ENCODE measurements around the gene TBC1D22A. TPM values are rescaled to one million over a fixed set of nuclear protein-coding genes. Genes with fewer than 3 reads are reported as not detected.

Gene TBC1D22A
- total RNA-seq, 2 experiments from 2014 or later: 38.5 to 41.0 TPM

DNA sequence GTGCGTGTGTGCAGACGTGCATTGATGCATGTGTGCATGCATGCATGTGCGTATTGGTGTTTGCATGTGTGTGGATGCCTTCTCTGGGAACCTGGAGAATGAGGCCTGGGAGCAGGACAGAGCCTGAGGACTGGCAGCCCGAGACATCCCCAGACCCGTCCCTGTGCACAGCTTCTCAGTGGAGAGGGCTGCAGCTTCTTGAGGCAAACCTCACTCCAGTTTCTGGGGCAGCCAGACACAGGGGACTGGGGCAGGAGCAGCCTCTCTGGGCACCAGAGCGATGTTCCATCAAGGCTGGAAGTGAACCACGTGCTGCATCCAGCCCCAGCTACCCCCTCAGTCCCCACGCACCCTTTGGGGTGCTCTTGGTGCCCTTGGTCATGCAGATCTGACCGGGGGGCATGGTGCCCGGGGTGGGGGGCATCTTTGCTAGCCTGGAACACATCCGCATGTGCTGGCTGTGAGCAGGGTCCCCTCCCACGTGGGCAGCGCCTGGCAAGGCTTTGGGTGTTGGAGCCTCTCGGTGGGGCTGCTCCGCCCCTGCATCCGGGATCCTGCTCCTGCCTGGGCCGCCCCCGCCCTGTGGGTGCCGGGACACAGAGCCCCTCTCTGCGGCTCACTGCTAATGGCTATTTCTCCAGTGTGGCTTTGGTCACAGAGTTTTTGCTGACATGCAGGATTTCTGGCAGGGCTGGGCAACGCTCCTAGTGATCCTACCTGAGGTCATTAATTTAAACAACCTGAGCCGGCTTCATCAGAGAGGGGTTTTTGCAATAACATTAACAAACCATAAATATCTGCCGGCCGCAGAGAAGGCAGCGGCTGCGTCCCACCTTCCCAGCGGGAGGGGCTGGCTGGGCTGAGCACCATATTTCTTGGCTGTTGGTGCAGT, 434.7 kb downstream of the TBC1D22A start:
- Mint-ChIP-seq H3K36me3 (ENCODE audit: low read depth) (no peaks in the 10 kb centered on the region), H3K4me3 (no peak overlapping the region), H3K4me1 (no peaks in the 10 kb centered on the region), H3K27ac (no peak overlapping the region), H3K9me3 (no peaks in the 10 kb centered on the region), H3K27me3 (no peaks in the 10 kb centered on the region)
- POLR2A ChIA-PET: no interaction called here
- peak; percentile 8 for DNase-seq
- CTCF ChIA-PET: no interaction called here

DNA sequence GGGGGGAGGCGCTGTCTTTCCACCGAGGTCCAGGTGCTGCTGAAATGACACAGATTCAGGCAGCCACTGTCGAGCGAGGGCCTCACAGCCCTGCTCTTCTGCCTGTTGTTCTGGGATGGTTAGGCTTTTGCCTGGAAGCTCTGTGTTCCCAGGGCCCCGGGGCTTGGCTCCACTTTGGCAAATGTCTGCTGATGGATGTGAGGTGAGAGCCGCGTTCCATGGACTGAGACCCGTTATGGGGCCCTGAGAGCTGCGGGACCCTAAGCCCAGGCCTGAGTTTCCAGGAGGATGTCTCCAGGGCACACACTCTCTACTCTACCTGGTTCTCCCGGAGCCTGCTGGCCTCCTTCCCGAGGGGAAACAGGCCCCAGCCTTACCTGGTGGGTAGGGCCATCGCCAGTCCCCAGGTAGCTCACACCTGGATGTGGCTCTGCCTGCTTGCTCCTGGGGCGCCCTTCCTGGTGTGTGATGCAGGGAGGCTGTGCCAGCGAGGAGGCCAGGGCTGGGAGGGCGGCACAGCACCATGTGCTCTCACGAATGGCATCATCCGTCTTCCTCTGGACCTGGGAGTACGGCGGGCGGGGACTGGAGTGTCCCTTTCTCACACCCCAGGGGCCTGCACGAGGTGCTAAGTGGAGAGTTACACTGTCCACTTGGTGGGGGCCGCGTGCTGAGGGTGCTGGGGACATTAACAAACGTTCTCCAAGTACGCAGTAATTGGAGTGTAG, 435.5 kb downstream of the TBC1D22A start:
- no peaks in the 10 kb centered on the region for H3K9me3 Mint-ChIP-seq
- ChIA-PET CTCF (no interaction called here), POLR2A (no interaction called here)
- H3K27ac Mint-ChIP-seq: no peak overlapping the region
- no peaks in the 10 kb centered on the region for H3K27me3 Mint-ChIP-seq
- no peak overlapping the region for H3K4me3 Mint-ChIP-seq
- no peaks in the 10 kb centered on the region for H3K4me1 Mint-ChIP-seq
- peak; percentile 13 for DNase-seq
- H3K36me3 Mint-ChIP-seq (ENCODE audit: low read depth): no peaks in the 10 kb centered on the region

DNA sequence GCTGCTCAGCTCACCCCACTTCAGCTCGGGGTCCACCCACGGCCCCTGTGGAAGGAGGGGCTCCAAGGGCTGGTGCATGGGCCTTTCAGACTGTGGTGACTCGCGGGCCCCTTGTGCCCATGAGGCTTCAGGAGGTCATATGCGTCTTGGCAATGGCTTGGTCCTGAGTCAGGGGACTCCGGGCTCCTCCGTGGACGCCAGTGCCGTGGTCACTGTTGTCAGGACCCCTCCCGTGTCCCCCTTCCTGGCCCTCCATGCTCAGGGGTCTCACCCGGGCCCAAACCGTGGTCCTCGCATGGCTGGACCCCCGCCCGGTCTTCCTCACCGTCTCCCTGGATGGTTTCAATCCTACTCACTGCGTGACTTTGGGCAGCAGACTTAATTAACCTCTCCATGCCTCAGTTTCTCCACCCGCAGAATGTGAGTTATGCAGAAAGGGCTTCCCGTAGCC, 436.4 kb downstream of the TBC1D22A start:
- Mint-ChIP-seq H3K4me3 (no peak overlapping the region), H3K36me3 (ENCODE audit: low read depth) (no peaks in the 10 kb centered on the region), H3K27ac (no peak overlapping the region), H3K27me3 (no peaks in the 10 kb centered on the region), H3K4me1 (no peaks in the 10 kb centered on the region), H3K9me3 (no peaks in the 10 kb centered on the region)
- peak; percentile 11 for DNase-seq
- ChIA-PET POLR2A (no interaction called here), CTCF (no interaction called here)

DNA sequence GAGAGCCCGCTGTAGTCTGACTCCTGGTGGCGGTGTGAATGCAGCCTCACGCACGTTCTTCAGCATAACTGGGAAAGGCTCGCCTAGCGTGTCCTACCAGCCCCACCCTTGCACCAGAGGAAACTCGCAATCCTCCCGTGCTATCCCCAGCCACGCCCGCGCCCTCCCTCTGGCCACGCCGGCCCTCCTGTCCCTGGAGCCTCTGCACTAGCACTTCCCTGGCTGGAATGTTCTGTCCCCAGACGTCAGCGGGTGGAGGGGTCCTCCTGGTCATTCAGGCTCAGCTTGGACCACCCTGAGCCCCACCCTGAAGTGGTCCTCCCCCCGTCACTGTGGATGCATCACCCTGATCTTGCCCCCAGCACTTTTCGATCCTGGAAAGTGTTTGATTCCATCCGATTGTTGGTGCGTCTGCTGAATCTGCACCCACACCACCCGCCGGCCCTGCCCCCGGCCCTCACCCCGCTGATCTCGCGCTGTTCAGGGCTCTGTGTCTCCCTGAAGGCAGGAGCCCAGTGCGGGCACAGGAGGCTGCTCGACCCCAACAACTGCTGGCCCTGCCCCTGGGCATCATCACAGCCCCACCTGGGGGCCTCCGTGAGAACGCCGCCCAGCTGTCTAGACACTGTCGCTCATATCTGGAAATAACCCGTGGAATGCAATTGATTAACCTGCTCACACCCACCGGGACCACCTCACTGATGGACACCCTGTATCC, 437.0 kb downstream of the TBC1D22A start:
- H3K27me3 Mint-ChIP-seq: no peaks in the 10 kb centered on the region
- H3K27ac Mint-ChIP-seq: no peak overlapping the region
- no peak overlapping the region for H3K4me3 Mint-ChIP-seq
- H3K9me3 Mint-ChIP-seq: no peaks in the 10 kb centered on the region
- H3K4me1 Mint-ChIP-seq: no peaks in the 10 kb centered on the region
- POLR2A ChIA-PET: no interaction called here
- CTCF ChIA-PET: no interaction called here
- H3K36me3 Mint-ChIP-seq (ENCODE audit: low read depth): no peaks in the 10 kb centered on the region
- peak; percentile 11 for DNase-seq

DNA sequence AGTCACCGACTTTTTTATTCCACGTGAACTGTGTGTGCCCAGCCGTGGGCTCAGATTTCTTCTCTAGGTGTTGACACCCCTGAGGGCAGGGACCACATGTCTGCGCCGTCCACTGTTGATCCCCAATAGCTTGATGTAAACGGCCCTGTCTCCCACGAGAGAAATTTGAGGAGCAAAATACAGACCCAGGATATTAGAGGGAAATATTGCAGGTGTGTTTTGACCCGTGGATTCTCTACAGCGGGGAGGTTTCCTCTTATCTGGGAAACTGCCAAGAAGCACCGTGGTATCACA, 437.5 kb downstream of the TBC1D22A start:
- no peaks in the 10 kb centered on the region for H3K27me3 Mint-ChIP-seq
- H3K4me1 Mint-ChIP-seq: no peaks in the 10 kb centered on the region
- DNase-seq: no peak
- POLR2A ChIA-PET: no interaction called here
- H3K36me3 Mint-ChIP-seq (ENCODE audit: low read depth): no peaks in the 10 kb centered on the region
- no peak overlapping the region for H3K4me3 Mint-ChIP-seq
- no peaks in the 10 kb centered on the region for H3K9me3 Mint-ChIP-seq
- H3K27ac Mint-ChIP-seq: no peak overlapping the region
- CTCF ChIA-PET: no interaction called here

DNA sequence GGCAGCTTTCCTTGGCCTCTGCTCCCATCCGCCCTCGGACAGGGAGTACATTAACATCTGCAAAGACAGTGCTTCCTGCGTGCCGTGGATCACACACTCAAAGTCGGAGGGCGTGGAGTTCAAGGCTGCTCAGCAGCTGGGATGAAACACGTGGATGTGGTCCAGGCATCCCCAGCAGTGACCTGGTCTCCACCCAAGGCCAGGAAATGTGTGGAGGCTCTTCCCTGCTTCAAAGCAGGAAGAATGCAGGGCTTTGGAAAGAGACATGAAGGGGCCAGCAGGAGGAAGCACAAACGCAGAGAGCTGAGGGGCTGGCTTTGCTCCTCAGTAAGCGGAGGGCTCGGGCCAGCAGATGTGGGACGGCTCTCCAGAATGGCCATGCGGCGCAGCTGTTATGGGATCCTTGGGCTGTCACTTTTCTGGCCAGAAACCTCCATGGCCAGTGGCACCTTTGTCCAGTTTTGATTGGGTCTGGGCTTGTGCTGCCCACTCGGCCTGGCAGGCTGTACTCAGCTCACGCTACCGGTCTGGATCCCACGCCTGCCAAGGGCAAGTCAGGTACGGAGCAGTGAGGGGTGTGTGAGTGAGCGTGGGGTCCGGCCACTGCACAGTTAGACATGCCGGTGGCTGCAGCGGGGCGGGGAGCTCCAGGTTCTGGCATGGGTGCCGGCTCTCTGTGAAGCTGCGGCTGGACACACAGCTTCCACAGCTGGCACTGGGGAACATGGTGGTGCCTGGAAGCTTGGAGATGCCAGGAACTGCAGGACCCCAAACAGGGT, 438.0 kb downstream of the TBC1D22A start:
- POLR2A ChIA-PET: no interaction called here
- H3K27me3 Mint-ChIP-seq: no peaks in the 10 kb centered on the region
- H3K4me1 Mint-ChIP-seq: no peaks in the 10 kb centered on the region
- H3K4me3 Mint-ChIP-seq: no peak overlapping the region
- no peaks in the 10 kb centered on the region for H3K36me3 Mint-ChIP-seq (ENCODE audit: low read depth)
- CTCF ChIA-PET: no interaction called here
- DNase-seq: peak; percentile 12
- no peaks in the 10 kb centered on the region for H3K9me3 Mint-ChIP-seq
- no peak overlapping the region for H3K27ac Mint-ChIP-seq

DNA sequence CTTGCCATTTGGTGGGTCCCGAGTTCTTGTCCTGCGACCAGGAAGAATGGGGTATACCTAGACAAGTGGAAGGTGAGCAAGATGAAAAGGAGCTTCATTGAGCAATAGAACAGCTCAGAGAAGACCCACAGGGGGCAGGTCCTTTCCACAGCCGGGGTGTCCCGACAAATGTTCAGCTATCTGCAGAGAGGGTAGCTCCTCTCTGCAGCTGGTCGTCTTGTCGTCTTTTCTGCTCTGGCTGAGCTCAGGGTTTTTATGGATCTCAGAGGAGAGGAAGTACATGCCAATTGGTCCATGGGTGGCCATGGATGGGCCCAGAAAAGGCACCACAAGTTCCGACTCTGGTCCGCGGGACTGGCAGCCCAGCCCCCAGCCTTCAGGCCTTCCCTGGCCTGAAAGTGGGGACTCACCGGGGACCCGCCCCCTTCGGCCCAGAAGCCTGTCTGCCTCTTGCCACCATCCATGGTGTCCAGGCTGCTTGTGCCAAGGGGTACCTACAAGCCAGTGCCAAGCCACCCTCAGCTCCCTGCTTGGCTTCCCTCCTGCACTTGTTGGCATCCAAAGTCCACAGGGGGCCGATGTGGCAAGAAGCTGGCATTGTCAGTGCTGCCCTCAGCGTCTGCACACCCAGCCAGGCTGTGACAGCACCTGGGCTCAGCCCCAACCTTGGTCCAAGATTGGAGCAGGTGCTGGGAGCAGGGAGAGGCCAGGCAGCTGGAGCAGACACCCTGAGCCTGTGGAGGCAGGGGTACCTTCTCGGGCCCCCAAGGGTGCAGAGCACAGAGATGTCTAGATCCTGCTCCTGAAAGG, 438.9 kb downstream of the TBC1D22A start:
- ChIA-PET CTCF (no interaction called here), POLR2A (no interaction called here)
- Mint-ChIP-seq H3K4me1 (no peaks in the 10 kb centered on the region), H3K9me3 (no peaks in the 10 kb centered on the region), H3K27ac (no peak overlapping the region), H3K36me3 (ENCODE audit: low read depth) (no peaks in the 10 kb centered on the region), H3K4me3 (no peak overlapping the region), H3K27me3 (no peaks in the 10 kb centered on the region)
- DNase-seq: peak; percentile 8

DNA sequence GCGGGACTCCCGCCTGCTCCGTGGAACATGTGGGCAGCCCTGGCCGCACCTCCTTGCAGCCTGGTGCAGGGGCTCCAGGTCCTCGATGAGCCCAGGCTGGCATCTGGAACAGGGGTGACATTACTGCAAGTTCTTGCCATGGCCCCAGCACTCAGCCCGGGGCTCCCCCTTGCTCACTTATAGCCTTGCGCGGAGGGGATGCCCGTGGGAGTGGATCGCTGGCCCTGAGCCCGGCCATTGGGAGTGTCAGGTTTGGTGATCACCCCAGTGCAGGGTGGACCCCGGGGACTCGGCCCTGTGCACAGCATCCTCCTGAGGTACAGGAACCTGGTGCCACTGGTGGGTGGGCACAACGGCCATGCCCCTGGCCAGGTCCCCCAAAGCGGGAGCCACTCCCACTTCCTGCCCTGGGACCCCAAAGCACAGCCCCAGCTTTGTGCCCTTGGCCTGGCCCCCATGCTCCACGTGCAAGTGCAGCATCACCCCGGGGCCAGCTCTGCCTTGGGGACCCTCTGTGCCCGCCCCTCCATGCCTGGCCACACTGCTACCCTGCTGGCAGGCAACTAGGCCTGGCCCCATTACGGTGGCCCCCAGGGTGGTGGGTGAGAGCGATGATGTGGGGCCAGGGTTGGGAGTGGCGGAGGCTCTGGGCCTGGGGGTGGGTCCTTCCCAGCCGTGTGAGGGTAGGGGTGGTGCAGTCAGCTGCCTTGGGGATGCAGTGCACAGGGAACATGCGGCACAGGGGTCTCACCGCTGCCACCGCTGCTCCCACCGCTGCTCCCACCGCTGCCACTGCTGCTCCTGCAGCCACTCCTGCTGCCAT, 439.8 kb downstream of the TBC1D22A start:
- peak; percentile 15 for DNase-seq
- ChIA-PET CTCF (no interaction called here), POLR2A (no interaction called here)
- Mint-ChIP-seq H3K4me1 (no peaks in the 10 kb centered on the region), H3K36me3 (ENCODE audit: low read depth) (no peaks in the 10 kb centered on the region), H3K4me3 (no peak overlapping the region), H3K27me3 (no peaks in the 10 kb centered on the region), H3K9me3 (no peaks in the 10 kb centered on the region), H3K27ac (no peak overlapping the region)

DNA sequence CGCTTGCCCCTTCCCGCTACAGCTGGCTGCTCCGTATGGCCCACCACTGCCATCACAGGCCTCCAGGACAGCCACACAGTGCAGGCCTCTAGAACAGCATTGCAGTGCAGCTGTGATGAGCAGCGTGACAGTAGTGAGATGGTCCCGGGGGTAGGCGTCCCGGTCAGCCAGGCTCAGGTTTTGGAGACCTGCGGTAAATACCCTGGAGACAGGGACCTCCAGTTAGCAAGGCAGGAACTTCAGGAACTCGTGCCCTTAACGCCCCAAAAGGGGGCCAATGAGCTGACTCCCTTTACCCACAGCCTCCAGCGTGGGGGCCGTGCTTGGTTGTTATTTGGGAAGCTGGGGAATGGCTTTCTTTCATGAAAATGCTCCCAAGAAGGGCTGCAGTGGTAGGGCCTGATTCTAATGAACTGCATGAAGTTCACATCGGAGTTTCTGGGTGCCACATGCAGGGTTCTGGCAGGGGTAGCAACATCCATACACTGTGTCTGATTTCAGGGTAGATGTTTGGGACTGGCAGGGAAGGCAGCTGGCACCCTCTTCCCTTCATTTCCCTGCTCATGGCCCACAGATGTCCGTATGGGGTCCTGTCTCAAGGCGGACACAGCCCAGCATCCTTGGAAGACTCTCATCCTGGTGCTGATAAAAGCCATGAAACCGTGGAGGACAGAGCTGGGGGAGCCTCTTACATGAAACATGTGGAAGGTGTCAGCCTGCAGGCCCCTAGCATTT, 440.5 kb downstream of the TBC1D22A start:
- no peak overlapping the region for H3K27ac Mint-ChIP-seq
- H3K27me3 Mint-ChIP-seq: no peaks in the 10 kb centered on the region
- CTCF ChIA-PET: no interaction called here
- no peaks in the 10 kb centered on the region for H3K4me1 Mint-ChIP-seq
- POLR2A ChIA-PET: no interaction called here
- no peaks in the 10 kb centered on the region for H3K36me3 Mint-ChIP-seq (ENCODE audit: low read depth)
- no peak for DNase-seq
- no peaks in the 10 kb centered on the region for H3K9me3 Mint-ChIP-seq
- no peak overlapping the region for H3K4me3 Mint-ChIP-seq

DNA sequence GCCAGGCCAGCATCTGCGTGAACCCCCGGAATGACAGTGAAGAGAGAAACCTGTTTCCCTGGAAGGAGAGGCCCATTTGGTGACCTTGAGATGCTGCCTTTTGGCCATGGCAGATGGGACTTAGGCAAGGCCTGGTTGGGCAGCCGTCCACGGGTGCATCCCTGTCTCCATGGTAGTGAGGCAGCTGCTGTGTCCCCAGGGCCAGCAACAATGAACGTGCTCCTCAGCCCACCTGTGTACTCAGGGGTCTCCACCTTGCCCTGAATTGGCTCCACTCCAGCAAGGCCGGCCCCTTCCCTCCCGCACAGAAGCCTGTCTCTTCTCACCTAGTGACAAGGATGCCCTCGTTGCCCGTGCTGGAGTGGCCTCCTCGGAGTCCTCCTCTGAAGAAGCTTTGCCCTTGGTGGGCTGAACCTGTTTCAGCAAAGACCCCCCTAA, 441.1 kb downstream of the TBC1D22A start:
- Mint-ChIP-seq H3K27me3 (no peaks in the 10 kb centered on the region), H3K4me1 (no peaks in the 10 kb centered on the region)
- CTCF ChIA-PET: no interaction called here

More for the DNA sequence above, 441.1 kb downstream of the TBC1D22A start:
- Mint-ChIP-seq H3K9me3 (no peaks in the 10 kb centered on the region), H3K36me3 (ENCODE audit: low read depth) (no peaks in the 10 kb centered on the region), H3K4me3 (no peak overlapping the region), H3K27ac (no peak overlapping the region)
- DNase-seq: peak; percentile 11
- POLR2A ChIA-PET: no interaction called here
